ENCODE measurements around the gene TSPAN4.

TSPAN4 gene, protein sequence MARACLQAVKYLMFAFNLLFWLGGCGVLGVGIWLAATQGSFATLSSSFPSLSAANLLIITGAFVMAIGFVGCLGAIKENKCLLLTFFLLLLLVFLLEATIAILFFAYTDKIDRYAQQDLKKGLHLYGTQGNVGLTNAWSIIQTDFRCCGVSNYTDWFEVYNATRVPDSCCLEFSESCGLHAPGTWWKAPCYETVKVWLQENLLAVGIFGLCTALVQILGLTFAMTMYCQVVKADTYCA

DNA sequence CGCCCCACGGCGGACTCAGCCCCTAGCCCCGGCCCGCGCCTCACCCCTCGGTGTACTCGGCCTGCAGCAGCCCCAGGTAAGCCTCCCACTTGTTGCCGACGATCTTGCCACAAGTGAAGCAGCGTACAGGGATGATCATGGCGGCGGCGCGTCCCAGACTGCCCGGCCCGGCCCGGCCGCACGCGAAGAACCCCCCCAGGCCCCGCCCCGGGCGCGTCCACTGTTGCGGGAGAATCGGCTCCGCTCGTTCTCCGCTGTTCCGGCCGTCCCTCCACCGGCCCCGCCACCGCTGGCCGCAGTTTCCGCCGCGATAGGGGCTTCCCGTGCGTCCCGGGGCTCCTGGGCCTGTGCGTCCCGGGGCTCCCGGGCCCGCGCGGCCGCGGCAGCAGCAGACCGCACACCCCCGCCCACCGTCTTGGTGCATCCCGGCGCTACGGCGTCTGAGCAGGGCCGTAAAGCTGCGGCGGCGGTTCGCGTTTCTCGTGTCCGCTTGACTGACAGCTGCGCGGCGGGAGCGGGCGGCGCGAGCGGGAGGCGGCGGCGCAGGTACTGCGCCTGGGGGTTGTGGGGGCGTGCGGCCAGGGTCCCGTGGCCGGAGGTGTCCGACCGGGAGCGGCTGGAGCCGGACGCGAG lies at the start of gene TSPAN4, which contains the start of gene POLR2L:
TSPAN4 (plus strand) TSS at position 483 of the 633 bp plus-strand sequence. CDS start 7,453 bp downstream, outside the sequence.
POLR2L (minus strand) TSS at position 160 of the 633 bp plus-strand sequence; CDS start at position 139, 21 bp downstream.
- peak within 1 kb of the TSS; percentile 73 to 92 for H3K4me3 ChIP-seq (replicated peaks in 1 of 2; ENCODE audit: low read depth in 2 of 2, low read length in 2 of 2)
- DNase-seq (ENCODE audit: low read depth in 2 of 2), result peak; percentile 91 to 94
- TF ChIP-seq, protein P1, sequence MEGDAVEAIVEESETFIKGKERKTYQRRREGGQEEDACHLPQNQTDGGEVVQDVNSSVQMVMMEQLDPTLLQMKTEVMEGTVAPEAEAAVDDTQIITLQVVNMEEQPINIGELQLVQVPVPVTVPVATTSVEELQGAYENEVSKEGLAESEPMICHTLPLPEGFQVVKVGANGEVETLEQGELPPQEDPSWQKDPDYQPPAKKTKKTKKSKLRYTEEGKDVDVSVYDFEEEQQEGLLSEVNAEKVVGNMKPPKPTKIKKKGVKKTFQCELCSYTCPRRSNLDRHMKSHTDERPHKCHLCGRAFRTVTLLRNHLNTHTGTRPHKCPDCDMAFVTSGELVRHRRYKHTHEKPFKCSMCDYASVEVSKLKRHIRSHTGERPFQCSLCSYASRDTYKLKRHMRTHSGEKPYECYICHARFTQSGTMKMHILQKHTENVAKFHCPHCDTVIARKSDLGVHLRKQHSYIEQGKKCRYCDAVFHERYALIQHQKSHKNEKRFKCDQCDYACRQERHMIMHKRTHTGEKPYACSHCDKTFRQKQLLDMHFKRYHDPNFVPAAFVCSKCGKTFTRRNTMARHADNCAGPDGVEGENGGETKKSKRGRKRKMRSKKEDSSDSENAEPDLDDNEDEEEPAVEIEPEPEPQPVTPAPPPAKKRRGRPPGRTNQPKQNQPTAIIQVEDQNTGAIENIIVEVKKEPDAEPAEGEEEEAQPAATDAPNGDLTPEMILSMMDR (IDR thresholded peaks at IDR 0.05; ENCODE audit: low read depth, low read length), result no peak

DNA sequence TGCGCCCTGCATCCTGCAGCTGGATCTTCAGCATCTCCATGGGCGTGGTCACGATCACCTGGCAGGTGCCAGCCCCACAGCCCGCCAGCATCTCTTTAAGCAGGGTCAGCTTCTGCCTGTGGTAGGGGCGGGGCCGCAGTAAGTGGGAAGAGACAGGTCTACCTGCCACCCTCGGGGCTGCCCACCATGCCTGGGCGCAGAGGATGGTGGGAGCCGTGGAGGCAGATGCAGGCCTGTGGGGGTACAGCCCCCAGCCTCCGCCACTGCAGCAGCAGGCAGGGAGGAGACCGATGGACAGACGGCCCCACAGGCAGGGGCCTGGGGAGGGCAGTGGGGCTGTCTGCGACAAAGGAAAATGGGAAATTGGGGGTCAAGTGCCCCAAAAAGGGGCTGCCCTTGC lies 49.8 kb upstream of the TSPAN4 start:
- no peak for DNase-seq (ENCODE audit: low read depth in 2 of 2)
- H3K4me3 ChIP-seq (replicated peaks in 1 of 2; ENCODE audit: low read depth in 2 of 2, low read length in 2 of 2), result no peak overlapping the region
- TF ChIP-seq, protein P1 (IDR thresholded peaks at IDR 0.05; ENCODE audit: low read depth, low read length), result no peak

DNA sequence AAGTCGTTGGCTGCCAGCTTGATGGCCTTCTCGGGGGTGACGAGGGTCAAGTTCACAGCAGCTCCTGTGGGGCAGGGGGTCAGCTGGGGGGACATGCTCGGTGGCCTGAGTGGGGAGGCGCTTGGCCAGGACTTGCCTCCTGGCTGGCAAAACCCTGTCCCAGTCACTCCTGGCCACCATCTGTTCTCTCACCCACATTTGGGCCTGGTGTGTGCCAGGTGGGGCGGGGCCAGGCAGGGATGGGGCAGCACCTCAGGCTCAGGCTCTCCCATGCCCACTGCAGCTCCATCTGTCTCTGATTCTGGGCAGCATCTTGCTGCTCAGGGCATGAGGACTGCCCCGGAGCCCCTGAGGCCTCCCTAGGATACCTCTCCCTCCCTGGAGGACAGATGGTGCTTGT lies 49.1 kb upstream of the TSPAN4 start:
- TF ChIP-seq, protein P1 (IDR thresholded peaks at IDR 0.05; ENCODE audit: low read depth, low read length), result no peak

DNA sequence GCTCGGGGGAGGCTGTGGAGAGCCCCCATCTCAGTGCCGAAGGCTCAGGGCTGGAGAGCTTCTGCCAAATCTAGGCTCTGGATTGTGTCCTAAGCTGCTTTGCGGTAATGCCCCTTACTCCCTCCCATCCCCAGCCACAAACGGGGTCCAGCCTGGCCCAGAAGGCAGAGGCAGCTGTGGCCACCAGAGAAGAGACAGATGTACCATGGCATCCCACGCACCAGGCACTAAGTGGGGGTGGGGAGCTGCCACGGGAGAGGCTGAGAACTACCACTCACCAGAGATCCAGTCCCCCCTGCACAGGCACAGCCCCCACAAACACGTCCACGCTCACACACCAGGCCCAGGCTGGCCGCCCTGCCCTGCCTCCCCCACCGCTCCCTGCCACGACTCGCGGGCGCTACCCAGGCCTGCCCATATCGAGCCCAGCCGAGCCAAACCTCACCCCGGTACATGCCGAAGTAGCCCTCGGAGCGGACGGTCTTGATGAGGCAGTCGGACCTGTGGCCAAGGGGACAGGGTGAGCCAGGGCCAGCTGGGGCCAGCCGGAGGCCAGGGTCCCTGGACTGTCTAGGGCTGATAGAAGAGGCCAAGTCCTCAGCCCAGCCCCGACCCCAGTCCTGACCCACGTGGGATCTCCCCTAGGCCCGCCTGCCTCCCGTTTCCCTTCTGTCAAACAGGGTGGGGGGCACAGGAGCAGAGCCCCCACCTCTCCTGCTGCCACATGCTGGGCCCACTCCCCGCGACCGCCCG lies 48.5 kb upstream of the TSPAN4 start:
- DNase-seq (ENCODE audit: low read depth in 2 of 2), result no peak
- no peak overlapping the region for H3K4me3 ChIP-seq (replicated peaks in 1 of 2; ENCODE audit: low read depth in 2 of 2, low read length in 2 of 2)
- TF ChIP-seq, protein P1 (IDR thresholded peaks at IDR 0.05; ENCODE audit: low read depth, low read length), result no peak

More for the DNA sequence above, 49.1 kb upstream of the TSPAN4 start:
- no peak for DNase-seq (ENCODE audit: low read depth in 2 of 2)
- no peak overlapping the region for H3K4me3 ChIP-seq (replicated peaks in 1 of 2; ENCODE audit: low read depth in 2 of 2, low read length in 2 of 2)

DNA sequence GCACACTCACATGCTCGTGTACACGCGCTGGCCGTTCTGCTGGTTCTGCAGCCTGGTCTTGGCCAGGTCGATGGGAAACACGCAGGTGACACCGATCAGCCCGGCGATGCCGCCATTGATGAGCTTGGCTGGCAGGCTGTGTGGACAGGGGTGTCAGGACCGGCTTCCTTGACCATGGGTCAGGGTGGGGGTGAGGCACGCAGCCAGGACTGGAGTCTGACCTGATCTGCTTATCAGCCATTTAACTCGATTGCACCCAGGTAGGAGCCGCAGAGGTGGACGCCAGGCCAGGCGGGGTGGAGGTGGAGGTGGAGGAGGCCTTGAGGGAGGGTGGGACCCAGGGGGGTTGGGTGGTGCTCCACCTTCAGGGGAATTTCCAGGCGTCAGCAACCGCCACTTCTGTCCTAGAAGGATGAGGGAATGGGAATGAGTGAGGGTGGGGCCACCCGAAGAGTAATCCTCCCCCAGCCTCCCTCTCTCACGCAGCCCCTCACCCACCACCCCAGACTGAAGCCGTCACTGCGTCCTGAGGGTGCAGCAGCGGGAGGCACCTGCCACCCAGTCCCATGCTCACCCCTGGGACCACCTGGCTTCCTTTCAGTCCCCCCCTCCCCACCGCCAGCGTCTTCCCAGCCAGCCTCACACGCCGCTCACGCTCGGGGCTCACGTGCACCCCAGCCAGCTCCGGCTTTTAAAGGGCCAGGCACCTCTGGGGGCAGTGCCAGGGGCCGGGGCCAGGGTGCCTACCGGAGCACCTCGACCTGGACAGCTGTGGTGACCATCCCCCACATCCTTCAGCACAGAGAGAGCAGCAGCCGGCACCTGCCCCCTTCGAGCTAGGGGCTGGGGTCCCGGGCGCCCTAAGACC lies 47.7 kb upstream of the TSPAN4 start:
- H3K4me3 ChIP-seq (replicated peaks in 1 of 2; ENCODE audit: low read depth in 2 of 2, low read length in 2 of 2), result peak overlapping the region; percentile 10 to 69
- no peak for DNase-seq (ENCODE audit: low read depth in 2 of 2)
- TF ChIP-seq, protein P1 (IDR thresholded peaks at IDR 0.05; ENCODE audit: low read depth, low read length), result no peak
